DND-41 (cell line): Measurements from ENCODE around the gene TMEM14B.

ENCODE experiments used
- EZH2 ChIP-seq: IDR thresholded peaks from 3 replicates; pipeline ENCODE4 v1.6.1; 2012; ENCODE audit warnings: borderline replicate concordance, low read depth, mild to moderate bottlenecking, moderate library complexity, low read length, inconsistent platforms; ENCODE audit not compliant: severe bottlenecking
- TF ChIP-seq, protein P1 (sequence below): IDR thresholded peaks from 2 replicates; pipeline ENCODE4 v1.5.1; 2012; ENCODE audit warnings: borderline replicate concordance, low read length, moderate library complexity, mild to moderate bottlenecking; ENCODE audit not compliant: poor library complexity, severe bottlenecking; ENCODE audit errors: extremely low read depth

DNA sequence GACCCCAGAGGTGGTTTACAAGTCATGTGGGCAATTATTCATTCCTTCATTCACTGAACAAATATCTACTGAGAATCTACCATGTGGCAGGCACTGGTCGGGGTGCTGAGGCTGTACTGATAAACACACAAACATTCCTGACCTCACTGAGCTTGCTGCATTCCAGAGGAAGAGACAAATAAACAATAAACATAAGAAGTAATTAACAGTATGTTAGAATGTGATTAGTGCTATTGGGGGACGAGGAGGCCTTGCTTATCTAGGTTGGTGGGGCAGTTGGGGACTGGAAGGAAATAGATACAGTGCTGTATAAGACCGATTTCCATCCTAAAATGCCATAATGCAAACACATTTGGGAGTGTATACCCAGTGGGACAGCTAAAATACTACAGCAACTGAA is 46.6 kb downstream of the TMEM14B start:
- TF ChIP-seq, protein P1, sequence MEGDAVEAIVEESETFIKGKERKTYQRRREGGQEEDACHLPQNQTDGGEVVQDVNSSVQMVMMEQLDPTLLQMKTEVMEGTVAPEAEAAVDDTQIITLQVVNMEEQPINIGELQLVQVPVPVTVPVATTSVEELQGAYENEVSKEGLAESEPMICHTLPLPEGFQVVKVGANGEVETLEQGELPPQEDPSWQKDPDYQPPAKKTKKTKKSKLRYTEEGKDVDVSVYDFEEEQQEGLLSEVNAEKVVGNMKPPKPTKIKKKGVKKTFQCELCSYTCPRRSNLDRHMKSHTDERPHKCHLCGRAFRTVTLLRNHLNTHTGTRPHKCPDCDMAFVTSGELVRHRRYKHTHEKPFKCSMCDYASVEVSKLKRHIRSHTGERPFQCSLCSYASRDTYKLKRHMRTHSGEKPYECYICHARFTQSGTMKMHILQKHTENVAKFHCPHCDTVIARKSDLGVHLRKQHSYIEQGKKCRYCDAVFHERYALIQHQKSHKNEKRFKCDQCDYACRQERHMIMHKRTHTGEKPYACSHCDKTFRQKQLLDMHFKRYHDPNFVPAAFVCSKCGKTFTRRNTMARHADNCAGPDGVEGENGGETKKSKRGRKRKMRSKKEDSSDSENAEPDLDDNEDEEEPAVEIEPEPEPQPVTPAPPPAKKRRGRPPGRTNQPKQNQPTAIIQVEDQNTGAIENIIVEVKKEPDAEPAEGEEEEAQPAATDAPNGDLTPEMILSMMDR = no peak
- no peak for TF ChIP-seq EZH2
